Stimulated activated CD8-positive, alpha-beta memory T cell treated with anti-CD3 and anti-CD28 coated beads, Interleukin-12 subunit alpha, Interleukin-12 subunit beta, amount 100 ng/mL, for 1 hour (primary cell): Measurements from ENCODE around the gene PHACTR3.

ENCODE experiments used
- DNase-seq: peaks from one replicate; pipeline ENCODE4 v3.0.0-alpha.2; 2020; ENCODE audit warnings: low read depth

Gene PHACTR3

DNA sequence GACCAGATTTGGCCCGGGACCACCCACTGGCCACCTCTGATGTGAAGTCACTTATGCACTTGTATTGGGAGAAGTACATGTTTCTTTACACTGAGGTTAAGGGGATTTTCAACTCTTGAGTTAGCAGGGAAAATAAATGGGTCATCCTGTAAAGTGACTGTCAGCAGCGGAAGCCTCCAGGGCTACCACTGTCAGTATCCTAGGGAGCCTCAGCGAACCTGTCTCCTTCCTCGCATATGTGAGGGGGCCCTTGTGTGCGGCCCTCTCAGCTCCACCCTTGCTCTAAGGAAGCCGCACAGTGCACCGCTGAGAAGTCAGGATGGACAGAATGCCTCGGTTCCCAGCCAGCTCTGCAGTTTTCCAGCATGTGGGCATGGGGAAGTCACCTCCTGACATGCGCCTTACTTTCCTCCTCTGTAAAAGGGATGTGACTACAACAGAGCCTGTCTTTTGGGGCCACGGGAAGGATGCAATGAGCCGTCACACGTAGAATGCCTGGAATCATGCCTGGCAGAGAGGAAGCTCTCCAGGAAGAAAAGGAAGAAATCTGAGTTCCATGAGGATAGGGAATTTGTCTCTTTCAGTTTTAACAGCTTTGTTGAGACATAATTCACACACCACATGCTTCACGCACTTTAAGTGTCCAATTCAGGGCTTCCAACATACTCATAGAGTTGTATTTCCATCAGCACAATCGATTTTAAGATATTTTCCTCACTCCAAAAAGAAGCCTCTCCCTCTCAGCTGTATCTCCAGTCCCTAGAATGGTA is 213.7 kb downstream of the PHACTR3 start:
- DNase-seq, result no peak

DNA sequence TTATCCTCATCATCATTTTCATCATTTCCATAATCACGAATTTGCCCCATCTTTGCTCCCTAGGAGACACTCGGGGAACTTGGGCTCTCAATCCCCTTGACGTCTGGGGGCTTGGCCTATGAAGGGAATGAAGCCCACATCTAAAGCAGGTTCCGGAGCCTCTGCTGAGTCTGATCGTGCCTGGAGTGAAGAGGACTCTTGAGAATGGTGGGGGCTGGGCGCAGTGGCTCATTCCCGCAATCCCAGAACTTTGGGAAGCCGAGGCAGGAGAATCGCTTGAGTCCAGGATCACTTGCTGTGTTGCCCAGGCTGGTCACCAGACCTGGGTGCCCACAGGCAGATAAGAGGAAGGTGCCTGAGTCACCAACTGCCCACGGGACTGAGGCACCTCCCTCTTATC is 214.6 kb downstream of the PHACTR3 start:
- DNase-seq, result no peak

DNA sequence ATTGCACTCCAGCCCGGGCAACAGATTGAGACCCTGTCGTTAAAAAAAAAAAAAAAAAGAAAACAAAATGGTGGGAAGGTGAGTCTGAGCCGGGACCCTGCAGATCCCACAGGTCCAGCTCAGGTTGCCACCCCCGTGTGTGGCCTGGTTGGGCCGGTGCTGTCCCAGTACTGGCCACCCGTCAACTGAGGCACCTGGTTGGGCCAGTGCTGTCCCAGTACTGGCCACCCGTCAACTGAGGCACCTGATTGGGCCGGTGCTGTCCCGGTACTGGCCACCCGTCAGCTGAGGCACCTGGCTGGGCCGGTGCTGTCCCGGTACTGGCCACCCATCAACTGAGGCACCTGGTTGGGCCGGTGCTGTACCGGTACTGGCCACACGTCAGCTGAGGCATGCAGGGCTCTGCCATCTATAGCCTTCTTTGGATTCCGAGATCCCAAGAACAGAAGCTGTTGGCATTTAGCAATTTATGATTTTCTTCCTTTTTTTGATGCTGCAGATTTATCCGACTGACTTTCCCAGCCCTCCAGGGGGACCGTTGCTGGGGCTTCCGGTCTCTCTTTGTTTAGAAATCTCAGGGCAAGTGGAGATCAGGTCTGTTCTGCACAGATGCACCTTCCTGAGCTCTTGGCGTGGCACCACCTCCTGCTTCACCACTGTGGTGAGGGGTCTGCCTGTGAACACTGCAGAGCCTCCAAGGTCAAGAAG is 215.3 kb downstream of the PHACTR3 start:
- DNase-seq, result no peak

DNA sequence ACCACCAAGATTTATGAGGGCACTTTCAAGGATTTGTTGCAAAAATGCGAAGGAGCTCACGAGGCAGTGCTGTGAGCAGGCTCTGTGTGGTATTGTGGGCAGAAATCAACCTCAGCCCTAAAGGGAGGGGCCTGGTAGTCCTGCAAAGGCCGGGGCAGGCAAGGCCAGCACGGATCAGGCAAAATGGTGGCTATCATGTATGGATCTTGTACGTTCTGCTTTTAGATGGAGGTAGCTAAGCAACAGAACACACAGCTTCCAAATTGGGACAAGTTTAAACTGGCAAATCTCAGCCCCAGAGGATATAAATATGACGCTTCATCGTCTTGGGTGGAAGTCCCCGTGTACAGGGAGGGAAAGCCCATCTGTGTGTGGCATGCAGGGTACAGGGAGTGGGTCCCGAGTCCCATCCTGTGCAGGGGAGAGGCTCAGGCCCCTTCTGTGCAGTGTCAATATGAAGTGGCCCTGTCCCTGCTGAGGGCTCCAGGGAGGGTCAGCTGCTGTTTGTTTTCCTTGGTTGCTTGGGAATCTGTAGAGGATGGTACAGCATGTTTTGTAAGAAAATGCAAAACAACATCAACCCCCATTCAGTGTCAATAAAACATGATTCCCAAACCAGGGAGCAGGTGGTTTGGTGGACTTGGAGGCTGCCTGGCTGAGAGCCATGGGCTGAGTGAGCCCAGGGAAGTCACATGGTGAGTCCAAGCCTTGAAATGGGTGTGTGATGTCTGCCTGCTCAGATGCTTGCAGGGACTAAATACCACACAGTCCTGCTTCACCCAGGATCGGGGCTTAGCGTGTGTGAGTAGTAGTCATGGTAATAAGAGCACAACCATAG is 216.1 kb downstream of the PHACTR3 start:
- no peak for DNase-seq

DNA sequence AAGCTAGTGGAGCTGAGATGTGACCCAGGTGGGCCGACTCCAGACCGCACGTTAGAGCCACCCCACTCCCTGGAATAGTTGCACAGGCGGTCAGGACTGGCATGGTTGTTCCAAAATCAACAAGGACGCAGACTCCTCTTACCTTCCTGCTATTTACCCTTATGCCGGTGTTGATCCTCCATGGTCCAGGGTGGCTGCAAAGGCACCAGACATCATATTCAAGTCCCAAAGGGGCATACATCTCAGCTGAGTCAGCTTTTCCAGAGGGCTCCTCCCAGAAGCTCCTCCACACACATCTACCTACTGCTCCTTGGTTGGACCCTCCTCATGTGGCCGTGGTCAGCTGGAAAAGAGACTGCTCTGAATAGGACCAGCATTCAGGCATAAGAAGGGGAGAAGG is 216.9 kb downstream of the PHACTR3 start:
- no peak for DNase-seq

DNA sequence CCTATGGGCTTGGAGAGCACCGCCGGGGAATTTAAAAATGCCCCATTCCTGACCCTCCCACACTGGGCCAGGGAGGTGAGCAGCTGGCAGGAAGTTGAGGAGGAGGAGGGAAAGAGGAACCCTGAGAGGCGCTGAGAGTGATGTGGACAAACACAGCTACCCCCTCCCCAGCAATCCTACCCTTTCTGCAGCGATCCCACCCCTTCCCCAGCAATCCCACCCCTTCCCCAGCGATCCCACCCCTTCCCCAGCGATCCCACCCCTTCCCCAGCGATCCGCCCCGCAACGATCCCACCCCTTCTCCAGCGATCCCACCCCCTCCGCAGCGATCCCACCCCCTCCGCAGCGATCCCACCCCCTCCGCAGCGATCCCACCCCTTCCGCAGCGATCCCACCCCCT is 217.4 kb downstream of the PHACTR3 start:
- no peak for DNase-seq

DNA sequence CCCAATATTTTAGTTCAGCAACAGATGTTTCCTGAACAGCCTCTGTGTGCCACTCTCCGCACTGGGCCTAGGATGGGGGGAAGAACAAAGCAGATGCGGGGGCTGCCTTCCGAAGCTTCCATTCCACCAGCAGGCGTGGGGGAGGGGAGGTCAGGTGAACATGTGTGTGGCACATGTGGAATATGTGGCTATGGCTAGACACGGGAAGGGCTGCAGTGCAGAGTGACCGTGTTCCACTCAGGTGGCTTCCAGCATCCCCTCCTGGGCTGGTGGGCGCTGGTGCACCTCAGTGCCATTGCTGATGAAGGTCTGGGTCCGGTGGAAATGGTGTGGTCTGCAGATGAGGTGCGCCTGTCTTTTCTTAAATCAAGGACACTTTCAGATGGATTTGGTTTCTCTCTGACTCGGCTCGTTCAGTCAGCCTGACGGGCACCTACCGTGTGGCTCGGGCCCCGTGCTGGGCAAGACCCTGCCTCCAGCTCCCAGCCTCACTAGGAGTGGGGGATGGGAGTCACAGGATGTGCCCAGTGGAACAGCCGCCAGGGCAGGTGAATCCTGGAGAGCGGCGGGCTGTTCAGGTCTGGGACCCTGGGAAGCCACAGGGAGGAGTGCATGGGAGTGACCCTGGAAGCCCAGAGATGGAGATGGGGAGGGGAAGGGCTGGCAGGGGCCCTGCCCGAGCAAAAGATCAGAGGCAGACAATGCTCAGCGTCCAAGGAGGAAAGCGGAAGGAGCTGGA is 218.1 kb downstream of the PHACTR3 start:
- DNase-seq, result no peak

DNA sequence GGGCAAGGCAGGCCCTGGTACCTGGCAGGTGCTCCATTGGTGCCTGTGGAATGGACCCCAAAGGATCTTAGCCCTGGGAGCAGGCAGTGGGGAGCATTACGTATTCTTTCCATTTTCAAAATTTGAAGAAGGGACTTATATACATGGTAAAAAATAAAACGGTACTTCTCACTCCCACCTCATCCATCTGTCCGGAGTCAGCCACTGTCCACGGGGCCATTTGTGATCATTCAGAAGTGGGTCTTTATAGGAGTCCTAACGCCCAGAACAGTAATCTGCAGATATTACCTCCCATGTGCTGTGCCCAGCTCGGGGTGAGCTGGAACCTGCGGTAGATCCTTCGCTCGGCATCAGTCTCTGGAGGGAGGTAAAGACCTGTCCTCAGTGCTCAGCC is 218.7 kb downstream of the PHACTR3 start:
- DNase-seq, result no peak

DNA sequence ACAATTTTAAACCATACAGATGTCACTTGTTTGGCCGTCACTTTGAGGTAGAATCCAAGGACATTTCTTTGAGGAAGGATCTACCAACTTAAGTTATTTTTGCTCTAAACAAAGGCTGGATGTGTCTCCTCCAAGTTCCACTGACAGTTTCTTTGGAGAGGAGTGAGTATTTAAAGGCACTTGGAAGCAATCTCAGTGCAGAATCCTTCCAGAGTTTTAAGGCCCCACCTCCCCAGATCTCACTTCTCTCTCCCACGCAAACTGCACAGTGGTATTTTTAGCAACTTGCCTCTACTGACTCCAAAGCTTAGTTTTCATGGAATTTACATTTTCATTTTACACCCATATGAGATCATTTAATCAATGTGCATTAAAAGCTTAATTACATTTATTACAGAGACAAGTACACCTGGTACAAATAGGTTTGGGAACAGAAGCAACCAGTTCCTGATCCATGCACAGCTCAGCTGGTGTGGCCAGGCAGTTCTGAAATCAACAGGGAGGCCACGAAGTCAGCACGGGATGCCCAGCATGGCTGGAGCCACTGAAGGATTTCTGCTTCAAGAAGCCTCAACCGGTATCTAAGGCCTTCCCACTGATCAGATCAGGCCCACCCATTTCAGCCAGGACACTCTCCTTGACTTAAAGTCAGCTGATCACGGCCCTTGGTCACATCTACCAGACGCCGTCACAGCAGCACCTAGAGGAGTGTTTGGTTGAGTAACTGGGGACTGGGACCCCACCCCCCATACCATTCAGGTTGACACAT is 219.3 kb downstream of the PHACTR3 start:
- DNase-seq, result no peak

DNA sequence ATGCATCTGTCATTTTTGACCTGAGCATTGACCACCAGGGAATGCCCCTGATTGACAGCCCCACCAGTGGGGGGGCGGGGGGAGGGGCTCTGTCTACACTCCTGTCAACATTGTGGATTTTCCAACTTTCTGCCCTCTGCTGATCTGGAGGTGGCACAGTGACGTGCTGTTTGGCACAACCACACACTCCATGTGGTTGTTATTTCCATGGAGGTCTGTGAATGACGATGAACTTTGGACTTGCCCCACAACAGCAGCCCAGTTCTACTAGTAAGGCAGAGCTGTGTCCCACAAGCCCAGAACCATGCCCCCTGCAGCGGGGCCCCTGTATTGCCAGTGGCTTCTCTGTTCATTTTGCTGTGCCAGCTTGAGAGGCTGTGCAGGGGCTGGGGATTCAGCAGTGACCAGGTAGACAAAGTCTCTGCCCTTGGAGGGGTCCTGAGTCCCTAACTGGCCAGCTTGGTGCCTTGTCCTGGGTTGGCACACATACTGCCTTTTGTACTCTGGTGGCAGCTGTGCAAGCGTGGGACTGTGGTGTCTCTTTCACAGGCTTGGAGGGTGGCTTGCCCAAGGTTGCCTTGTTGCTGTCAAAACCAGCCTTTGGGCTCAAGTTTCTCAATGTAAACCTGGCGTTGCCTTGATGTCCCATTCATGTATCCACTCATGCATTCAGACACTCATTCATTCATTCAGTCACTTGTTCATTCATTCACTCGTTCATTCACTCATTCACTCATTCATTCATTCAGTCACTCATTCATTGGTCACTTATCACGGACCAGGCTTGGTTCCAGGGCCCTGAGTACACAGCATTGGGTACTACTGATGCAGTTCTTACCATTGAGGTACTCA is 220.6 kb downstream of the PHACTR3 start:
- DNase-seq, result no peak

DNA sequence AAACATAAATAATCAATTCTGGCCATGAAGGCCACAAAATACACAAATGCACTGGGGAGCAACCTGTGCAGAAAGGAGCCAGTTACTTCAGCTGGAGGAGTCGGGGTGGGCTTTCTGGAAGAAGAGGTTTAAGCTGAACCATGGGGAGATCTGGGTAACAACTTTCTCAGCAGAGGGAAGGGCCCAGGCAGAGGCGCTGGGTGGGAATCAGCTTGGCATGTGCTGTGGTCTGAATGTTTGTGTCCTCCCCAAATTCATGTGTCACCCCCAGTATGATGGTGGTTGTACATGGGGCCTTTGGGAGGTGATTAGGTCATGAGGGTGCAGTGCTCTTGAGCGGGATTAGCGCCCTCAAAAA is 221.2 kb downstream of the PHACTR3 start:
- no peak for DNase-seq

DNA sequence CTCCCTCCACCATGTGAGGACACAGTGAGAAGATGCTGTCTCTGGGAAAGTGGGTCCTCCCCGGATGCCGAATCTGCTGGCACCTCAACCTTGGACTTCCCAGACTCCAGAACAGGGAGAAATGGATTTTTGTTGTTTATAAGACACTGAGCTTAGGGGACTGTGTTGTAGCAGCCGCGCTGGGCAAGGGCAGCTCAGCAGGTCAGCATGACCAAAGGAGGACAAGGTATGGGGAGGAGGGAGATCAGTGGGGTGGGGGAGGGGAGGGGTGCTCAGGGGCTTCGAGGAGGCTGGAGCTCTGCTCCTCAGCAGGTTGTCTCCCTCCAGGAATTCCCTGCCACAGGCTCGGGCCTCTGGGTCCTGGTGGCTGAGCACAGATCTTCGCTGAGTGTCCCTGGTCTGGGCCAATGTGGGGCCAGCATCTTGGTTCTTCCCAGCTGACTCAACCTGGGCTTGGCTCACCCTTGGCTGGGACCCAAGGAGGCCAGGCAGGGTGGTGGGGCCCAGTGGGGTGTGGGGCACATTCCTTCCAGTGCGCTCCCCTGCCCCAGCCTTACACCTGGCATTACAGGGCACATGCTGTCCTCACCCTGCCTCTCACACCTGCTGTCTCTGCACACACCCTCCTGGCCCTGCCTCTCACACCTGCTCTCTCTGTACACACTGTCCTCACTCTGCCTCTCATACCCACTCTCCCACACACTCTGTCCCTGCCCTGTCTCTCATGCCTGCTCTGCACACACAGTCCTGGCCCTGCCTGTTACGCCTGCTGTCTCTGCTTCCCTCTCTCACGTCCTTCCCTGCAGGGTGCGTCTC is 221.8 kb downstream of the PHACTR3 start:
- no peak for DNase-seq

DNA sequence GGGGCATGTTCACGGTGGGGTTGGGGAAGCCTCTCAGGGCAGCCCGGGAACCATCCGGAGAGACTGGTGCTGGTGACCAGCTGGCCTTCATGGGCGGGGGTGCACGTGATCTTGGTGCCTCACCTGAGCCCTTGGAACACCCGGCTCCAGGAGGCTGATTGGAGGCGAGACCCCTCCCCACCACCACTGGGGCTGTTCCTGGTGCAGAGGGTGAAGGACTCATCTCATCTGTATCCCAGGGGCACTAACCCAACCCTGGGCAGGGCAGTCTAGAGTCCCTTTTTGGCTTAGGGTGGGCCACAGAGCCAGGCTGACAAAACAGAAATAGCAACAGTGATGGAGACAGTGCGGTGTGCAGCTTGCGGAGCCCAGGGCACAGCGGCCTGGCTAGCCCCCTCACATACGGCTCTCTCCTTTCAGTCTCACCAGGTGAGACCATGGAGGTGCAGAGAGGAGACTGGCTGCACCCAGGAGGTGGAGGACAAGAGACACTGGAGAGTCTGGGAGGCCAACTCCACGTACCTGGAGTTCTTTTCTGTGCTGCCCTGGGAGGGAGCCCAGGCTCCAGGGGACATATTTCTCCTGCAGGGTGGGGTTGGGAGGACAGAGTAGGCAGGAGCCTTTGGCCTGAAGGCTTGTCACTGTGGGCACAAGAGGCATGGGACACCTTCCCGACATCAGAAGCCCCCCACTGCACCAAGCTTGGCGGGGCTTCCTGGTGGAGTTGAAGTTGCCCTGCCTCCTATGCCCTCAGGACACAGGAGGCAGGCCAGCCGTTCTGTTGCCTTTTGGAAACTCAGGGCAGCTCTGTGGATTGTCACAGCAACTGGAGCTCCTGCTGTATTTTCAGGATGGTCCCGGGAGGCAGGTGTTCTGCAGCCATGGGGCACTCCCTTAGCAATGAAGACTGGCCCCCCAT is 223.1 kb downstream of the PHACTR3 start:
- DNase-seq, result no peak

DNA sequence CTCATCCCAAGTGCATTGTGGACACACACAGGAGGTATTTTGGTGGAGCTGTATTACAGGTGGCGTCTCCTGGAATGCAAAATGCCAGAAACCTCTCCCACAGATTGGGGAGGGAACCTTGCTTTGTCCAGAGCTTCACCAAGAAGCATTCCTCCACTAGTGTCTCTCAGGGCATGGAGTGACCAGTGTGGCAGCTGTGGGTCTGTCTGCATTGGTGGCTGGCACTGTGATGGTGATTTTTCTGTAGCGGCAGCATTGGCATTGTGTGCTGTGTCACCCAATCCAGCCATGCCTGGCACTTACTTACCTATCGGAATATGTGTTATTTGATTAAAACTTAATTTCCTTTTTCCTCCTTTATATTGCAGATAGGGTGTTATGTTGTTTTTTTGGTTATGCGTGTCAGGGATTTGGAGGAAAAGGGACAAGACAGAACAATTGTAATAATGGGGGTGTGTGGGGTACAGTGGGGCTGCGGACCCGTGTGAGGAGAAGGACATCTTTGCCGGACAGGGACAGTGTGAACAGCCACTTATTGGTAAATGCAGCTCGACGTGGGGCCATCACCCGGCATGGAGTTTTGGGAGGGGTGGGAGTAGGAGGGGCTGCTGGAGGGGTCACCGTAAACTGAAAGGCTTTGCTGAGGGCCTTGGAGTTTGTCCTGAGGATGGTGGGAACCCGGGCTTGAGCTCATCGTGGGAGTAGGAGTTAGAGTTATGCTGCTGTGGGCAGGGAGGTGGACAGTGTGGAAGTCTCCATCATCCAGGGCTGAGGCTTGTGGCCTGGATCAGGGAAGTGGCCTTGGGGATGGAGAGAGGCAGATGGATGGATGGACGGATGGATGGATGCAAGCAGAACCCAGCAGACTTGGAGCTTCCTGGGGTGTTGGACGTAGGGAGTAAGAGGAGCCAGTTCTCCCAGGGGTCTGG is 224.0 kb downstream of the PHACTR3 start:
- DNase-seq, result no peak

DNA sequence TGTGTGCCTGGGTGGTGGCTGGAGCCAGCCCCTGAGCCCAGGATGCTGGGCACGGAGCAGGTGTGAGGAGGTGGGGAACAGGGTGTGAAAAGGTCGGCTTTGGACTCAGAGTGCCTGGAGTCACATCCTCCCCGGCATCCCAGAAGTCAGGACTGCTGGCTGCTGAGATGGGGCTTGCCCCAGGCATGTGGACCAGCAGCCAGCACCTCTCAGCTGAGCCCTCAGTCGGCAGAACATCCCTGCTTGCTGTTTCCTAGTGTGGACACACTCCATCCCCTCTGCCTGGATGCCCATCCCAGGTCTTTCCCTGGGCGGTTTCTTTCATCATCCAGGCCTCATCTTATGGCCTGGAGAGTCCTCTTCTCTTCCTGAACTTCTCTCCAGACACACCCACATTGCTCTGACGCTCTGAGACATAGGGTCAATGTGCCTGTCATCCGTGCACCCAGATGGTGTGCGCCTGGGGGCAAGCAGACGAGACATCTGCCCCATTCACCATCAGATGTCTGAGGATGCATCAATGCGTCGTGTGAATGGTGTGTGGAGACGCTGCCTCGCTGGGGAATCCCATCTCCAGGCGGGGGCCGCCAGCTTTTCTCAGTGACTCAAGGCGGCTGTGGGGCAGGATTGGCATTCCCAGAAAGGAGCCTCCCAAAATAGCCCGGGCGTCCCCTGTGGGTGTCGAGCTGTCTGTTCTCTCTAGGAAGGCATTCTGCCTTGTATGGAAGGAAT is 224.9 kb downstream of the PHACTR3 start:
- no peak for DNase-seq

DNA sequence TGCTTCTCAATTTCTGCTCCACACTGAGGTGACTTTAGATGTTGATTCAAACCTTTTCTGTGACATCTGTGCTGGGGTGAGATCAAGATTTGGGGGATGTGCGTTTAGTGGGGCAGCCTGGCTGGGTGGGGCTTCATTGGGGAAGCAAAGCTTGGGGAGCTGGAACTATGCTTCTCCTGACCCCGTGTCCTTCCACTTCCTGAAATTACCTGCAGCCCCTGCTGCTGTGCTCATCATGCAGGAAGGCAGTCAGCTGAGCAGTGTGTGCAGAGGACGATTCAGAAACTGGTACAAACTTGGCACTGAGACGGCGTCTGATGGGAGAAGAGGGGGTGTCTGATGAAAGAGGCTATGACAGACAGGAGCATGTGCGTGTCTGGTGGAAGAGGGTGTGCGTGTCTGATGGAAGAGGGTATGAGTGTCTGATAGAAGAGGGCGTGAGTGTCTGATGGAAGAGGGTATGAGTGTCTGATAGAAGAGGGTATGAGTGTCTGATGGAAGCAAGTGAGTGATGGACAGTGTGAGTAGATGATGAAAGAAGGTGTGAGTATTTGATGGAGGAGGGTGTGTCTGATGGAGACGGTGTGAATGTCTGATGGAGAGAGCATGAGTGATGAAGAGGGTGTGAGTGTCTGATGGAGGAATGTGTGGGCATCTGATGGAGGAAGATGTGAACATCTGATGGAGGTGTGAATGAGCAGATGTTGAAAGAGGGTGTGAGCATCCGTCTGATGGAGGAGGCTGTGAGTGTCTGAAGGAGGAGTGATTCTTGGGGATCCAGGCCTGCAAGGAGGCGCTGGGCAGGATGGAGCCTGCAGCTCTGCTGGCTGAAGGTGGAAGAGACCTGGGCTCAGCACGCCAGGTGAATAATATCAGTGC is 225.7 kb downstream of the PHACTR3 start:
- no peak for DNase-seq
